Peyer's patch (tissue), 4 donors: ENCODE data around the gene FGA. TPM values are rescaled to one million over a fixed set of nuclear protein-coding genes. Genes with fewer than 3 reads are reported as not detected.

Experiments
- DNase-seq, 3 donors: peaks; one replicate each; pipeline ENCODE4 v3.0.0-alpha.2; 2017 to 2019
- H3K27ac ChIP-seq, 4 donors: fragments of 200-600 bp; sonication (generic); one replicate each; pipeline ENCODE4 v1.5.1; 2016 to 2019
- H3K27me3 ChIP-seq, 2 donors: fragments of 200-600 bp; sonication (generic); one replicate each; pipeline ENCODE4 v1.5.1; 2019
- H3K36me3 ChIP-seq, 3 donors: fragments of 200-600 bp; sonication (generic); one replicate each; pipeline ENCODE4 v1.5.1; 2016 to 2019
- H3K4me1 ChIP-seq, 4 donors: fragments of 200-600 bp; sonication (generic); one replicate each; pipeline ENCODE4 v1.5.1; 2016 to 2019
- H3K4me3 ChIP-seq, 4 donors: fragments of 200-600 bp; sonication (generic); 1 replicate in 3 of 4; 2 replicates in 1 of 4; pipeline ENCODE4 v1.5.1; 2016 to 2019; ENCODE audit warnings: mild to moderate bottlenecking in 1 of 4
- H3K9me3 ChIP-seq, 4 donors: fragments of 200-600 bp; sonication (generic); one replicate each; pipeline ENCODE4 v1.5.1; 2016 to 2019; ENCODE audit warnings: mild to moderate bottlenecking in 1 of 4
- CTCF ChIP-seq, 6 experiments: fragments of 450-650 bp in 4 of 6; fragments of 200-600 bp in 2 of 6; sonication (generic) in 1 of 6; IDR thresholded peaks; one replicate each; pipeline ENCODE4 v1.5.1; 2017 to 2019; ENCODE audit warnings: antibody characterized with exemption in 6 of 6, mild to moderate bottlenecking in 3 of 6, moderate library complexity in 1 of 6
- POLR2A ChIP-seq, 2 donors: fragments of 450-650 bp; IDR thresholded peaks; one replicate each; pipeline ENCODE4 v1.5.1; 2017; ENCODE audit warnings: antibody characterized with exemption in 2 of 2, mild to moderate bottlenecking in 2 of 2, moderate library complexity in 2 of 2
- total RNA-seq, 4 donors: library from RNA; depleted of rRNA; stranded (reverse); fragments of >200 nt; gene quantifications; one replicate each; pipeline ENCODE4 v1.1.0, GENCODE V29; 2016

Gene FGA
- total RNA-seq, 4 donors from 2014 or later = not detected

DNA sequence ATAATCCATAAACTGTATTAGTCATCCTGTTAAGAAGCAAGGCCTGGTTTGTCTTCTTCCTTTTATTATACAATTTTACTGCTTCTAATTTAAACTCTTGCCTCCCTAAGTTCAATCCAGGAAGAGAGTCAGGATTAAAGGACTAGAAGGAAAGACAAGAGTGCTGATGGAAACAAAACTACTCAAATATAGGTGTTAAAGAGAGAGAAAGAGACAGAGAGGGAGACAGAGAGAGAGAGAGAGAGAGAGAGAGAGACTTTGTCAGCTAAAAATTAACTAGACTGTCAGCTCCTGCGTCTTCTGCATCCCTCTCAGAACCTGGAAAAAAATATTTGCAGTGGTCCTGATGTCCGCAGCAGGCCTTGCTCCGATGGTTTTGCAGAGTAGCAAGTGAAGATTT, 35.4 kb upstream of the FGA start:
- no peak for TF ChIP-seq POLR2A (IDR thresholded peaks at IDR 0.05)
- TF ChIP-seq CTCF (IDR thresholded peaks at IDR 0.05) = no peak
- no peak overlapping the region for H3K27ac ChIP-seq
- H3K4me3 ChIP-seq = no peak overlapping the region
- H3K36me3 ChIP-seq = no peaks in the 10 kb centered on the region
- H3K4me1 ChIP-seq = peaks cover 0 to 16% (median 0%) of the 10 kb centered on the region in 4 donors
- DNase-seq = no peak
- H3K27me3 ChIP-seq = no peaks in the 10 kb centered on the region
- H3K9me3 ChIP-seq = no peaks in the 10 kb centered on the region

DNA sequence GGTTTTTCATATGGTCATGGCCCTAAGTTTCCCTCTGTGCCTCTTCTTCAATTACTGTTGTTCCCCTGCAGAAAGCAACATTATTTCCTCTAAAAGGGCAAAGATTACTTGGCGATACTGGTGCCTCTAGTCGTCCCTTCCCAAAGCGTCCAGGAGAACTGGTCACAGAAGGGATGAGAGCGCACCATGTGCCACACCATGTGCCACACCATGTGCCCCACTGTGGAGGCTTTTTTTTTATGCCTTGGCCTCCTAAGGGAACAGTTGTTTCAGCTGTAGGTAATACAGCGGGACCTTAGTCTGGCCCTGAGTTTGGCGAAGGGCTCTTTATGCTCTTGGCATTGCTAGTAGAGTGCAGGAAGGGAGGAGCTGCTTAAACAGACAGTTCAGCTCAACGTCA, 33.5 kb upstream of the FGA start:
- no peak for DNase-seq
- no peak overlapping the region for H3K27ac ChIP-seq
- H3K4me3 ChIP-seq = no peak overlapping the region
- H3K27me3 ChIP-seq = no peaks in the 10 kb centered on the region
- H3K9me3 ChIP-seq = no peaks in the 10 kb centered on the region
- peaks cover 0 to 16% (median 0%) of the 10 kb centered on the region in 4 donors for H3K4me1 ChIP-seq
- no peak for TF ChIP-seq POLR2A (IDR thresholded peaks at IDR 0.05)
- no peak for TF ChIP-seq CTCF (IDR thresholded peaks at IDR 0.05)
- H3K36me3 ChIP-seq = no peaks in the 10 kb centered on the region

DNA sequence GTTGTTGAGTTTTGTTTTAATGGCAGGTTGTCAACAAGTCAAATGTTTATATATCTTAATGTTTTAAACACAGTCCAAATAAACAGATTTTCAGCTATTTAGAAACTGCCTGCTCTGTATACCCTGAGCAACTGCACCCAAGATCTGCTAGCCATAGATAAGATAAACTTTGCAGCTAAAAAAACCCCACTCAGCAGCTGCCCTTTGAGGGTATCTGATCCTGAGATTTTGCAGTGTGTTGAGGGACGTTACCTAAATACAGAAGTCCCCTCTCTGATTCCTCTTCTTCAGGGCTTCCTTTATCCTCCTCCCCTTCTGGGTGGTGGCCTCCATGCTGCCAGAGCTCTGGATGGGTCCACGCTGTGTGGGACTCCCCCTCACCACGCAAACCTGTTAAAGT, 32.9 kb upstream of the FGA start:
- DNase-seq = no peak
- TF ChIP-seq POLR2A (IDR thresholded peaks at IDR 0.05) = no peak
- TF ChIP-seq CTCF (IDR thresholded peaks at IDR 0.05) = no peak
- no peak overlapping the region for H3K27ac ChIP-seq
- peaks cover 0 to 16% (median 0%) of the 10 kb centered on the region in 4 donors for H3K4me1 ChIP-seq
- no peaks in the 10 kb centered on the region for H3K36me3 ChIP-seq
- H3K4me3 ChIP-seq = no peak overlapping the region
- H3K27me3 ChIP-seq = no peaks in the 10 kb centered on the region
- no peaks in the 10 kb centered on the region for H3K9me3 ChIP-seq

DNA sequence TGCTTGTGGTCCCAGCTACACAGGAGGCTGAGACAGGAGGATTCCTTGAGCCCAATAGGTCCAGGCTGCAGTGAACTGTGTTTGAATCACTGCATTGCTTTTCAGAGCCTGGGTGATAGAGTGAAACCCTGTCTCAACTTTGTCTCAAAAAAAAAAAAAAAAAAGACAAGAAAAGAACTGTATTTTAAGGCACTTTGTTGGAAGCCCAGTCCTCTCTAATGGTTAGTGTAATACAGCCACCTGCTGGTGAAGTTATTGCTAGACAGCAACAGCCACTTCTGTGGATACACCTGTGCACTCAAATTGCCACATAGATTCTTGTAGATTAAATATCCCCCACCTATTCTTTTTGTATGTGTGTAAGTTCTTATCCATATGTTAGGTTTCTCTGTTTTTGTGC, 32.1 kb upstream of the FGA start:
- peak in 4 of 6 experiments; percentile 32 to 75 (median 65) for TF ChIP-seq CTCF (IDR thresholded peaks at IDR 0.05)
- TF ChIP-seq POLR2A (IDR thresholded peaks at IDR 0.05) = no peak
- no peak overlapping the region for H3K27ac ChIP-seq
- no peaks in the 10 kb centered on the region for H3K36me3 ChIP-seq
- H3K9me3 ChIP-seq = no peaks in the 10 kb centered on the region
- peaks cover 0 to 20% (median 0%) of the 10 kb centered on the region in 4 donors for H3K4me1 ChIP-seq
- peak in 1 of 3 donors; percentile 53 for DNase-seq
- H3K27me3 ChIP-seq = no peaks in the 10 kb centered on the region
- H3K4me3 ChIP-seq = no peak overlapping the region

DNA sequence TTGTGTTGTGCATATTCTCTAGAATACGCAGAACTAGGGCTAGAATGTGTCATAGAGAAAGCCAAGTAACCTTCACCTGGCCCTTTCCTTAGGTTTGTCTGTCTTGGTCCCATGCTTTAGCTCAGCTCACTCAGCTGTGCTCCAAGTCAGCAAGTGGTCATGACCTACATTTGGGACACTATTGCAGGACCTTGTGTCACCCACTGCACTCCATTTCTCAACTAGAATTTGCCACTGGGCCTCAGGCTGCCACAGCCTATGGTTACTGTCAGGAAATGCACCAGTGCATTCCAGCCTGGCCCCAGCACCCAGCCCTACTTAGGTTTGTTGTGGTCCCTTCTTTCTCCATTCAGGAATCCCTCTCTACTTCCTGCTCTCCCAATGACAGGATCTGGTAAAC, 29.6 kb upstream of the FGA start:
- no peak overlapping the region for H3K27ac ChIP-seq
- H3K9me3 ChIP-seq = no peaks in the 10 kb centered on the region
- TF ChIP-seq CTCF (IDR thresholded peaks at IDR 0.05) = no peak
- TF ChIP-seq POLR2A (IDR thresholded peaks at IDR 0.05) = no peak
- H3K4me1 ChIP-seq = peaks cover 0 to 17% (median 0%) of the 10 kb centered on the region in 4 donors
- no peak for DNase-seq
- no peak overlapping the region for H3K4me3 ChIP-seq
- H3K27me3 ChIP-seq = no peaks in the 10 kb centered on the region
- no peaks in the 10 kb centered on the region for H3K36me3 ChIP-seq
